ENCODE data around the gene KRTAP5-11. TPM values are rescaled to one million over a fixed set of nuclear protein-coding genes. Genes with fewer than 3 reads are reported as not detected.

The KRTAP5-11 gene
- total and polyA plus RNA-seq, 2 of the 4 experiments (the other 2 are of a cell fraction) = not detected

- H4K8ac ChIP-seq (ENCODE audit: low read depth in 2 of 2, low read length in 2 of 2) = no peak overlapping the region
- no peak overlapping the region for H4K91ac ChIP-seq (ENCODE audit: insufficient read depth, low read depth, low read length)
- no peak overlapping the region for H3K27ac ChIP-seq (ENCODE audit: insufficient read depth, low read length)
- no peaks in the 10 kb centered on the region for H3K9me1 ChIP-seq (ENCODE audit: insufficient read depth, low read length)
- no peak overlapping the region for H3K18ac ChIP-seq (ENCODE audit: low read depth, low read length)
- H3K9me3 ChIP-seq (ENCODE audit: control insufficient read depth, insufficient read depth, low read length) = no peaks in the 10 kb centered on the region
- 100% methylated on average over 3 of the region's 9 CpGs; no CpG with 5 or more reads in 1 of the 2 experiments for WGBS, 2 experiments (ENCODE audit: extremely low coverage in 2 of 2, insufficient read length in 1 of 2)
- H3K56ac ChIP-seq (ENCODE audit: extremely low read depth, insufficient read depth, low read length) = no peak overlapping the region
- no peak for TF ChIP-seq RAD21 (IDR thresholded peaks at IDR 0.05; ENCODE audit: low read length)
- TF ChIP-seq RFX5 (IDR thresholded peaks at IDR 0.05; ENCODE audit: low read depth, low read length) = no peak
- TF ChIP-seq FOS (IDR thresholded peaks at IDR 0.05; ENCODE audit: low read depth, low read length) = no peak
- no peak for TF ChIP-seq MAZ (IDR thresholded peaks at IDR 0.05; ENCODE audit: borderline replicate concordance, low read depth, low read length)
- TF ChIP-seq CEBPB (IDR thresholded peaks at IDR 0.05; ENCODE audit: low read depth, low read length) = no peak
- TF ChIP-seq SMC3 (IDR thresholded peaks at IDR 0.05; ENCODE audit: low read depth, low read length) = no peak
- TF ChIP-seq MXI1 (IDR thresholded peaks at IDR 0.05; ENCODE audit: borderline replicate concordance, low read depth, low read length) = no peak
- no peak for TF ChIP-seq NFE2L2 (IDR thresholded peaks at IDR 0.05; ENCODE audit: low read depth, low read length)
- TF ChIP-seq BHLHE40 (IDR thresholded peaks at IDR 0.05; ENCODE audit: low read depth, low read length) = no peak
- no peak for TF ChIP-seq CHD1 (IDR thresholded peaks at IDR 0.05; ENCODE audit: low read depth, low read length)
- TF ChIP-seq USF2 (IDR thresholded peaks at IDR 0.05; ENCODE audit: low read depth, low read length) = no peak
- no peak for TF ChIP-seq ELK1 (IDR thresholded peaks at IDR 0.05; ENCODE audit: borderline replicate concordance, low read depth, low read length)
- TF ChIP-seq CTCF (conservative IDR thresholded peaks at IDR 0.05; ENCODE audit: low read depth, low read length) = no peak
- no peak for TF ChIP-seq MAFK (IDR thresholded peaks at IDR 0.05; ENCODE audit: low read depth, low read length)
- TF ChIP-seq RCOR1 (IDR thresholded peaks at IDR 0.05; ENCODE audit: insufficient replicate concordance, low read length) = no peak
- no peak for TF ChIP-seq POLR2A (IDR thresholded peaks at IDR 0.05; ENCODE audit: low read depth, low read length)
- no peaks in the 10 kb centered on the region for H3K36me3 ChIP-seq (ENCODE audit: control insufficient read depth, insufficient read depth, low read length)
- in situ Hi-C loops (cut with MboI; ENCODE audit: low sequenced_read_pairs) = no loop called here
- intact Hi-C loops (cut with micrococcal nuclease) = no loop called here
- H3K27me3 ChIP-seq (ENCODE audit: control insufficient read depth, insufficient read depth, low read length) = peaks cover 10% of the 10 kb centered on the region
- no peaks in the 10 kb centered on the region for H3K79me1 ChIP-seq (ENCODE audit: low read depth in 1 of 2, low read length in 2 of 2)
- H4K20me1 ChIP-seq (ENCODE audit: insufficient read depth, low read length) = no peaks in the 10 kb centered on the region
- H3K14ac ChIP-seq (replicated peaks; ENCODE audit: low read depth, low read length) = no peak overlapping the region
- no peak for ATAC-seq (ENCODE audit: low read depth)
- H2BK20ac ChIP-seq (ENCODE audit: low read depth, low read length) = no peak overlapping the region
- H2BK15ac ChIP-seq (ENCODE audit: low read depth, low read length) = no peak overlapping the region
- H2BK5ac ChIP-seq (ENCODE audit: low read depth, low read length, poor library complexity, severe bottlenecking) = no peak overlapping the region
- no peak overlapping the region for H3K4me3 ChIP-seq (ENCODE audit: insufficient read depth, low read depth, low read length)
- H3K4ac ChIP-seq (ENCODE audit: low read depth, low read length) = no peak overlapping the region
- dilution Hi-C loops (cut with HindIII; ENCODE audit: low sequenced_read_pairs, unreplicated experiment) = no loop called here
- H3K23ac ChIP-seq (ENCODE audit: low read depth, low read length) = no peak overlapping the region
- no peak overlapping the region for H4K5ac ChIP-seq (ENCODE audit: low read depth, low read length)
- no peak overlapping the region for H2AFZ ChIP-seq (replicated peaks; ENCODE audit: low read length, poor library complexity)
- H3K9ac ChIP-seq (ENCODE audit: low read depth, low read length) = no peak overlapping the region
- H3K4me2 ChIP-seq (ENCODE audit: low read depth, low read length) = no peak overlapping the region
- no peak for DNase-seq
- H2BK120ac ChIP-seq (ENCODE audit: low read depth, low read length) = no peak overlapping the region
- H3K4me1 ChIP-seq (ENCODE audit: control insufficient read depth, insufficient read depth, low read length) = no peaks in the 10 kb centered on the region
- POLR2A ChIA-PET (ENCODE audit: unreplicated experiment) = no interaction called here
- no peak overlapping the region for H2AK5ac ChIP-seq (ENCODE audit: low read depth, low read length)
- CTCF ChIA-PET = no interaction called here
- no peak overlapping the region for H2AK9ac ChIP-seq (replicated peaks; ENCODE audit: low read depth, low read length, poor library complexity)
- BruUV-seq (replicated peaks) = no TSS peak
Measured at GRCh38 chr11:71537537-71537936, 45.1 kb downstream of the KRTAP5-11 start.

Data from IMR-90 (cell line).